Karpas-422 (cell line): ENCODE results near the gene SSTR5. TPM values are rescaled to one million over a fixed set of nuclear protein-coding genes. Genes with fewer than 3 reads are reported as not detected.
A peak's percentile ranks its signal among the peaks of the same experiment; 100 is the strongest.

Experiments used
- DNase-seq: peaks from one replicate; pipeline ENCODE4 v3.0.0-alpha.2; 2015
- H2AFZ ChIP-seq: fragments of 200-600 bp; sonication (generic); 2 replicates; pipeline ENCODE4 v1.6.1; 2014; ENCODE audit warnings: antibody characterized with exemption, low read length, mixed read lengths
- H3K27ac ChIP-seq: fragments of 200-600 bp; sonication (generic); 2 replicates; pipeline ENCODE4 v1.5.1; 2014; ENCODE audit warnings: mild to moderate bottlenecking, low read length, moderate library complexity
- H3K27me3 ChIP-seq: fragments of 200-600 bp; sonication (generic); 2 replicates; pipeline ENCODE4 v1.6.1; 2014; ENCODE audit warnings: low read length, mixed read lengths
- H3K36me3 ChIP-seq: fragments of 200-600 bp; sonication (generic); 2 replicates; pipeline ENCODE4 v1.6.1; 2014; ENCODE audit warnings: low read length, mixed read lengths; ENCODE audit not compliant: insufficient read depth
- H3K4me1 ChIP-seq: fragments of 200-600 bp; sonication (generic); 2 replicates; pipeline ENCODE4 v1.6.1; 2014; ENCODE audit warnings: mild to moderate bottlenecking, low read length, mixed read lengths
- H3K4me2 ChIP-seq: fragments of 200-600 bp; sonication (generic); 2 replicates; pipeline ENCODE4 v1.6.1; 2014; ENCODE audit warnings: low read length, low read depth, mild to moderate bottlenecking; ENCODE audit not compliant: poor library complexity, severe bottlenecking
- H3K4me3 ChIP-seq: fragments of 200-600 bp; sonication (generic); 2 replicates; pipeline ENCODE4 v1.5.1; 2014; ENCODE audit warnings: mild to moderate bottlenecking, antibody characterized with exemption, low read length, mixed read lengths
- H3K79me2 ChIP-seq: fragments of 200-600 bp; sonication (generic); 2 replicates; pipeline ENCODE4 v1.6.1; 2014; ENCODE audit warnings: mild to moderate bottlenecking, low read length, mixed read lengths
- H3K9ac ChIP-seq: fragments of 200-600 bp; sonication (generic); 2 replicates; pipeline ENCODE4 v1.6.0; 2014; ENCODE audit warnings: low read length
- H3K9me2 ChIP-seq: fragments of 200-600 bp; sonication (generic), shearing (Covaris generic); replicated peaks from 2 replicates; pipeline ENCODE4 v1.6.0; 2014; ENCODE audit warnings: mild to moderate bottlenecking, low read length, moderate library complexity; ENCODE audit not compliant: insufficient read depth
- H3K9me3 ChIP-seq: fragments of 300-700, 200-600 bp; sonication (generic); 2 replicates; pipeline ENCODE4 v1.6.1; 2014; ENCODE audit warnings: low read length, mixed read lengths
- H4K20me1 ChIP-seq: fragments of 200-600 bp; sonication (generic); 2 replicates; pipeline ENCODE4 v1.6.1; 2014; ENCODE audit warnings: mild to moderate bottlenecking, antibody characterized with exemption, low read length, low read depth; ENCODE audit not compliant: insufficient read depth
- total RNA-seq: library from RNA; depleted of rRNA; stranded (reverse); fragments of >200 nt; shearing (Covaris generic); gene quantifications from 2 replicates; pipeline ENCODE4 v1.2.3, GENCODE V29; 2014; ENCODE audit warnings: low replicate concordance

SSTR5 gene
- total RNA-seq, 1 experiment from 2014 or later, result not detected

GRCh38 chr16:1102333-1102700, 29.8 kb downstream of the SSTR5 start:
- Histone ChIP-seq H3K9ac (no peak overlapping the region), H3K4me2 (no peak overlapping the region), H3K27ac (no peak overlapping the region), H3K4me1 (peaks cover 3% of the 10 kb centered on the region; the same call in 1 of the 2 replicates), H3K4me3 (no peak overlapping the region), H4K20me1 (peaks cover 18% of the 10 kb centered on the region; the same call in 1 of the 2 replicates), H3K9me3 (no peaks in the 10 kb centered on the region), H3K79me2 (no peaks in the 10 kb centered on the region), H3K9me2 (no peaks in the 10 kb centered on the region), H3K36me3 (no peaks in the 10 kb centered on the region), H2AFZ (no peak overlapping the region), H3K27me3 (no peaks in the 10 kb centered on the region)
- DNase-seq, result no peak

DNA sequence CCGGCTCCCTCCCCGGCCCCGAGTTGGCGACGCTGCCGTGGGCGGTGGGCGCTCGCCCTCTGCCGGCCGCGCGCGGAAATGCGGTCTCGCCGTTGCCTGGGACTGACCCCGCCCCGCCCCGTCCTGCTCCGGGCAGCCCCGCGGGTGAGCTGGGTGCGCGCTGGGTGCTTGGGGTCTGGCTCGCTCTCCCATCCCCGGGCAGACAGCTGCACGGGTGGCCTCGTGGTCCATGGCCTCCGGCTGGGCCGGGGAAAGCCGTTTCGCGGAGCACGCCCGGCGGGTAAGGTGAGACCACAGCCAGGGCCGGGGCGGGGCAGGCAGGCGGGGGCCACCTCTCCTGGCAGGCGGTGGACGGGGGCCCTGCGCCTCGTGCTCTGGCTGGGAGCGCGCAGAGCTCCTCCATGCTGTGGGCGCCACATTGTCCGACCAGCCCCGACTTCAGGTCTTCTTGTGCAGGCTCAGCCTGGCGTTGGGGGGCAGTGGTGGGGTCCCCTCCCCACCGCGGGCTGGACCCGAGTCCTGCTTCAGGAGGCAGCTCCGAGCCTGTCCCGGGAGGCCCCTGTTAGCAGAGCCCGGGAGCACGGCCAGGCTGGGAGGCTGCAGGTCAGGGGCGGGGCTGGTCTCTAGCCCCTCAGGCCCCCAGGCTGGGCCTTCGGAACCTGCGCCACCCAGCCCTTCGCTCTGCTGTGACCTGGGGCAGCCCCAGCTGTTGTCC, 30.5 kb downstream of the SSTR5 start:
- Histone ChIP-seq H4K20me1 (peaks cover 18% of the 10 kb centered on the region; the same call in 1 of the 2 replicates), H3K36me3 (no peaks in the 10 kb centered on the region), H3K79me2 (no peaks in the 10 kb centered on the region), H2AFZ (no peak overlapping the region), H3K4me1 (no peaks in the 10 kb centered on the region), H3K9me3 (no peaks in the 10 kb centered on the region), H3K4me3 (no peak overlapping the region), H3K4me2 (no peak overlapping the region), H3K27me3 (no peaks in the 10 kb centered on the region), H3K9ac (no peak overlapping the region), H3K27ac (no peak overlapping the region), H3K9me2 (no peaks in the 10 kb centered on the region)
- DNase-seq, result peak; percentile 85

- no peak overlapping the region for H3K4me3 ChIP-seq
- H3K79me2 ChIP-seq, result no peaks in the 10 kb centered on the region
- H3K4me1 ChIP-seq, result no peaks in the 10 kb centered on the region
- no peaks in the 10 kb centered on the region for H3K9me3 ChIP-seq
- no peak overlapping the region for H3K27ac ChIP-seq
- H3K27me3 ChIP-seq, result no peaks in the 10 kb centered on the region
- H3K9me2 ChIP-seq, result no peaks in the 10 kb centered on the region
- H2AFZ ChIP-seq, result no peak overlapping the region
- no peak for DNase-seq
- no peak overlapping the region for H3K4me2 ChIP-seq
- no peaks in the 10 kb centered on the region for H3K36me3 ChIP-seq
- peaks cover 18% of the 10 kb centered on the region; the same call in 1 of the 2 replicates for H4K20me1 ChIP-seq
- no peak overlapping the region for H3K9ac ChIP-seq
Measured at GRCh38 chr16:1103636-1103980, 31.1 kb downstream of the SSTR5 start.

DNA sequence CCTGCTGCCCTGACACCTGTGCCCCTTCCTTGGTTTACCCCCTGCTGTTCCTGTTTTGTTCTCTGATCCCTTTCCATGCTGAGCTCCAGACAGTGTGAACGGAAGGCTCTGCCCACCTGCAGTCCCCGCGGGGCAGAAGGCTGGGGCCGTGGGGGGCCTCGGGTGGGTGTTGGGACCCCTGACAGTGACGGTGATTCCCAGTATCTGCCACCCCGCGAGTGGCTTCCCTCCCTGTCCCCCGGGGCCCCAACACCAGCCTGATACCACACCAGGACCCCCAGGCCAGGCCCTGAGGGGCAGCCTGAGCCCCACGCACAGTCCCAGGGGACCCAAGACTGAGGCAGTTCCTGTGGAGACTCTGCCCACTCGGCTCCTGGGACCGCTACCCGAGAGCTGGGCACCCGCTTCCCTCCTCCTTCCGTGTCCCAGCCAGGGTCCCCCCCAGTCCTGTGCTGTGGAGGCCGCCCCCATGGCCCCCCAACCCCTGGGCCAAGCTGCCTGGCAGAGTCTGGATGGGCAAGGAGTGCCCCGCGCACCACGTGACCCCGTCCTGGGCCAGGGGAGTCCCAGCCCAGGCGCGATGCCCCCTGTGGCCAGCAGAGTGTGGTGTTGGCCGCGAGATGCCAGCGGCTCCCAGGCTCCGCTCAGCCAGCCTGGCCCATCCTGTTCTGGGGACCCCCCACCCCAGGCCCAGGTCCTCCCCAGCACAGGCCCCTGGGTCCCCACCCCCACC, 33.5 kb downstream of the SSTR5 start:
- no peaks in the 10 kb centered on the region for H3K9me3 ChIP-seq

GRCh38 chr16:1106659-1107058, 34.1 kb downstream of the SSTR5 start:
- Histone ChIP-seq H3K9ac (no peak overlapping the region), H3K27me3 (no peaks in the 10 kb centered on the region), H3K9me2 (no peaks in the 10 kb centered on the region), H3K4me2 (no peak overlapping the region), H4K20me1 (peaks cover 18% of the 10 kb centered on the region; the same call in 1 of the 2 replicates), H3K4me3 (no peak overlapping the region), H2AFZ (no peak overlapping the region), H3K79me2 (no peaks in the 10 kb centered on the region), H3K9me3 (no peaks in the 10 kb centered on the region), H3K27ac (no peak overlapping the region), H3K4me1 (no peaks in the 10 kb centered on the region), H3K36me3 (no peaks in the 10 kb centered on the region)
- DNase-seq, result no peak

More for the DNA sequence above, 33.5 kb downstream of the SSTR5 start:
- Histone ChIP-seq H2AFZ (no peak overlapping the region), H3K79me2 (no peaks in the 10 kb centered on the region), H3K9ac (no peak overlapping the region), H3K27ac (no peak overlapping the region), H3K9me2 (no peaks in the 10 kb centered on the region), H3K36me3 (no peaks in the 10 kb centered on the region), H3K4me1 (no peaks in the 10 kb centered on the region), H3K4me3 (no peak overlapping the region), H3K27me3 (no peaks in the 10 kb centered on the region), H3K4me2 (no peak overlapping the region), H4K20me1 (peaks cover 18% of the 10 kb centered on the region; the same call in 1 of the 2 replicates)
- DNase-seq, result peak; percentile 85

DNA sequence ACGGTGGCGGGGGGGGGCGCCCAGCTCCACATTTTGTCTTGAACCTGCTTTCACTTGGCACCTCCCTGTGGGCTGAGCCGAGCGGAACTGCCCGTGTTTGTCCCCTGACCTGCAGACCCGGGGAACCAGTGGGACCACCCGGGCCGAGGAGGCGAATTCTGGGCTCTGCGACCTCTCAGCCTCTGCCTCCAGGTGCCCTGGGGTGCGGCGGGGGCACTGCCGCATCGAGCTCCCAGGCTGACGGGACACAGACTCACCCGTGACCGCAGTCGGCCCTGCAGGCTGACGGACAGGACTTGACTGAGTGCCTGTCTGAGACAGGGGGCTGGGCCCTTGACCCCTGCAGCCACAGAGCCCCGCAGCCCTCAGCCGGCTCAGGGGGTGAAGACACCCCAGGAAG, 34.6 kb downstream of the SSTR5 start:
- Histone ChIP-seq H4K20me1 (peaks cover 18% of the 10 kb centered on the region; the same call in 1 of the 2 replicates), H3K9me3 (no peaks in the 10 kb centered on the region), H3K36me3 (no peaks in the 10 kb centered on the region), H2AFZ (no peak overlapping the region), H3K9ac (no peak overlapping the region), H3K4me1 (no peaks in the 10 kb centered on the region), H3K9me2 (no peaks in the 10 kb centered on the region), H3K27me3 (no peaks in the 10 kb centered on the region), H3K27ac (no peak overlapping the region), H3K4me2 (no peak overlapping the region), H3K4me3 (no peak overlapping the region), H3K79me2 (no peaks in the 10 kb centered on the region)
- no peak for DNase-seq

DNA sequence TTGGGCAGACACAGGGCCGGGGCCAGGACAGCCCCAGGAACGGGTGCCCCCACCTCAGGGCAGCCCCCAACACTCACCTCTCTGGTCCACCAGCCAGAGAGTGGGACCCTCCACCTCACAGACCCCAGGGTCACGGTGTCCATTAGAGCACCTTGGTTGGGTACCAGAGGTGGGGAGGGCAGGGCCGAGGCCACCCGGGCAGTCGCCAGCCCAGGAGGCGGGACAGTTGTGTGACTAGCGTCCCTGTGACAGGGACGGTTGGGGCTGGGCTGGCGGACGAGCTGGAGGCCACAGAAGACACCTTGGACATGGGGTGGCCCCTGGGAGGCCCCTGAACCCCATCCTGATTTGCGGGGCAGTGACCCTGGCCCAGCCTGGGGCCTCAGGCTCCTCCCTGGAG, 35.2 kb downstream of the SSTR5 start:
- no peaks in the 10 kb centered on the region for H3K36me3 ChIP-seq
- no peaks in the 10 kb centered on the region for H3K9me2 ChIP-seq
- no peaks in the 10 kb centered on the region for H3K27me3 ChIP-seq

More for the DNA sequence above, 35.2 kb downstream of the SSTR5 start:
- H3K4me1 ChIP-seq, result no peaks in the 10 kb centered on the region
- no peak overlapping the region for H2AFZ ChIP-seq
- no peak overlapping the region for H3K9ac ChIP-seq
- no peaks in the 10 kb centered on the region for H3K79me2 ChIP-seq
- H3K4me2 ChIP-seq, result no peak overlapping the region
- no peak overlapping the region for H3K27ac ChIP-seq
- no peak for DNase-seq
- no peak overlapping the region for H3K4me3 ChIP-seq
- peaks cover 18% of the 10 kb centered on the region; the same call in 1 of the 2 replicates for H4K20me1 ChIP-seq
- H3K9me3 ChIP-seq, result no peaks in the 10 kb centered on the region
